Endodermal cell (in vitro differentiated cells): ENCODE results near the gene CMSS1. TPM values are rescaled to one million over a fixed set of nuclear protein-coding genes. Genes with fewer than 3 reads are reported as not detected.

ENCODE experiments used
- DNase-seq: peaks from one replicate; pipeline ENCODE4 v3.0.0-alpha.2; 2017
- H3K27ac ChIP-seq: 2 replicates; pipeline ENCODE4 v1.5.1; 2013; ENCODE audit warnings: mild to moderate bottlenecking, low read depth, low read length, moderate library complexity
- H3K27me3 ChIP-seq: 2 replicates; pipeline ENCODE4 v1.6.1; 2013; ENCODE audit warnings: mild to moderate bottlenecking, low read length, moderate library complexity; ENCODE audit not compliant: insufficient read depth, control insufficient read depth, poor library complexity, severe bottlenecking
- H3K36me3 ChIP-seq: 2 replicates; pipeline ENCODE4 v1.7.0; 2013; ENCODE audit warnings: mild to moderate bottlenecking, low read length, moderate library complexity; ENCODE audit not compliant: control insufficient read depth, insufficient read depth
- H3K4me1 ChIP-seq: one replicate; pipeline ENCODE4 v1.7.0; 2013; ENCODE audit warnings: low read length; ENCODE audit not compliant: control insufficient read depth, insufficient read depth
- H3K4me3 ChIP-seq: 2 replicates; pipeline ENCODE4 v1.5.1; 2013; ENCODE audit warnings: mild to moderate bottlenecking, low read length, moderate library complexity
- H3K9ac ChIP-seq: 2 replicates; pipeline ENCODE4 v1.6.1; 2013; ENCODE audit warnings: mild to moderate bottlenecking, low read length, moderate library complexity; ENCODE audit not compliant: poor library complexity, severe bottlenecking; ENCODE audit errors: extremely low read depth
- H3K9me3 ChIP-seq: 2 replicates; pipeline ENCODE4 v1.6.1; 2013; ENCODE audit warnings: mild to moderate bottlenecking, low read length, moderate library complexity; ENCODE audit not compliant: control insufficient read depth
- H3K27ac Mint-ChIP-seq: 2 replicates; pipeline ENCODE4 v1.8.0; 2020; ENCODE audit warnings: mixed read lengths
- H3K27me3 Mint-ChIP-seq: 2 replicates; pipeline ENCODE4 v1.8.0; 2021; ENCODE audit warnings: mild to moderate bottlenecking, mixed read lengths; ENCODE audit not compliant: insufficient read depth
- H3K36me3 Mint-ChIP-seq: 2 replicates; pipeline ENCODE4 v1.8.0; 2020; ENCODE audit warnings: low read depth, mixed read lengths
- H3K4me1 Mint-ChIP-seq: 2 replicates; pipeline ENCODE4 v1.8.0; 2020; ENCODE audit warnings: mixed read lengths
- H3K4me3 Mint-ChIP-seq: 2 replicates; pipeline ENCODE4 v1.8.0; 2020; ENCODE audit warnings: mild to moderate bottlenecking, moderate library complexity, mixed read lengths
- H3K9me3 Mint-ChIP-seq: 2 replicates; pipeline ENCODE4 v1.8.0; 2020; ENCODE audit warnings: mild to moderate bottlenecking, mixed read lengths
- CTCF ChIP-seq: fragments of 200-600 bp; sonication (generic); conservative IDR thresholded peaks from 2 replicates; pipeline ENCODE4 v1.5.0; 2021; ENCODE audit warnings: antibody characterized with exemption, mild to moderate bottlenecking
- WGBS, 2 experiments: methylation state at CpG; one replicate each; pipeline versions ENCODE4 v1.1.5 to v1.1.7; 2013; ENCODE audit warnings: missing lambda C conversion rate in 2 of 2, mixed read lengths in 1 of 2; ENCODE audit not compliant: insufficient coverage in 1 of 2, insufficient read length in 1 of 2; 5-methylcytosine and 5-hydroxymethylcytosine counted together
- total RNA-seq, 2 donors: library from RNA; stranded (reverse); fragmentation: NEBNext Ultra II Directional in 1 of 2; extraction: Animal tissue kit (Norgen Biotek cat#: 25700) in 1 of 2; gene quantifications; 2 replicates in 1 of 2; 3 replicates in 1 of 2; pipeline ENCODE4 v1.2.1, GENCODE V29; 2021

The CMSS1 gene
- total RNA-seq, 2 donors from 2014 or later, result 48.5 to 50.8 TPM

GRCh38 chr3:100081986-100082692 is 264.5 kb downstream of the CMSS1 start:
- Mint-ChIP-seq H3K27ac (no peak overlapping the region), H3K4me3 (no peak overlapping the region), H3K9me3 (no peaks in the 10 kb centered on the region), H3K36me3 (no peaks in the 10 kb centered on the region), H3K27me3 (no peaks in the 10 kb centered on the region), H3K4me1 (peaks cover 38% of the 10 kb centered on the region)
- TF ChIP-seq CTCF, result no peak
- no peaks in the 10 kb centered on the region for H3K27me3 ChIP-seq
- 40 to 89% methylated on average over 1 to 2 of the region's 2 CpGs for WGBS, 2 experiments
- no peak overlapping the region for H3K27ac ChIP-seq
- no peaks in the 10 kb centered on the region for H3K9me3 ChIP-seq
- DNase-seq, result no peak
- no peak overlapping the region for H3K4me3 ChIP-seq
- H3K9ac ChIP-seq, result no peak overlapping the region
- H3K36me3 ChIP-seq, result no peaks in the 10 kb centered on the region
- H3K4me1 ChIP-seq, result peaks cover 22% of the 10 kb centered on the region

GRCh38 chr3:100082714-100083113 is 265.1 kb downstream of the CMSS1 start:
- Mint-ChIP-seq H3K27ac (no peak overlapping the region), H3K36me3 (no peaks in the 10 kb centered on the region), H3K4me3 (no peak overlapping the region), H3K27me3 (no peaks in the 10 kb centered on the region), H3K9me3 (no peaks in the 10 kb centered on the region), H3K4me1 (peaks cover 35% of the 10 kb centered on the region)
- no peak overlapping the region for H3K4me3 ChIP-seq
- H3K27me3 ChIP-seq, result no peaks in the 10 kb centered on the region
- no peaks in the 10 kb centered on the region for H3K9me3 ChIP-seq
- no peak for TF ChIP-seq CTCF
- H3K36me3 ChIP-seq, result no peaks in the 10 kb centered on the region
- no peak overlapping the region for H3K27ac ChIP-seq
- no peak for DNase-seq
- H3K4me1 ChIP-seq, result peaks cover 21% of the 10 kb centered on the region
- WGBS, 2 experiments, result 95 to 100% methylated on average over 1 of the region's 1 CpG
- H3K9ac ChIP-seq, result no peak overlapping the region

GRCh38 chr3:100083209-100083608 is 265.5 kb downstream of the CMSS1 start:
- no peaks in the 10 kb centered on the region for H3K27me3 Mint-ChIP-seq
- WGBS, 2 experiments, result 85 to 92% methylated on average over 3 to 6 of the region's 6 CpGs
- no peak overlapping the region for H3K27ac ChIP-seq
- H3K4me3 Mint-ChIP-seq, result no peak overlapping the region
- no peaks in the 10 kb centered on the region for H3K36me3 Mint-ChIP-seq
- no peak for DNase-seq
- H3K4me1 Mint-ChIP-seq, result peaks cover 35% of the 10 kb centered on the region
- H3K9ac ChIP-seq, result no peak overlapping the region
- no peak overlapping the region for H3K4me3 ChIP-seq
- no peaks in the 10 kb centered on the region for H3K36me3 ChIP-seq
- H3K9me3 Mint-ChIP-seq, result no peaks in the 10 kb centered on the region
- peaks cover 21% of the 10 kb centered on the region for H3K4me1 ChIP-seq
- no peak for TF ChIP-seq CTCF
- no peak overlapping the region for H3K27ac Mint-ChIP-seq
- no peaks in the 10 kb centered on the region for H3K9me3 ChIP-seq
- no peaks in the 10 kb centered on the region for H3K27me3 ChIP-seq
